ENCODE data around the gene RNGTT.

GRCh38 chr6:88670369-88670768, 293.0 kb downstream of the RNGTT start:
- TF ChIP-seq CTCF (optimal IDR thresholded peaks at IDR 0.05 in 1 of 3, IDR thresholded peaks at IDR 0.05 in 1 of 3, conservative IDR thresholded peaks at IDR 0.05 in 1 of 3; ENCODE audit: extremely low read depth in 1 of 3, insufficient read depth in 2 of 3, low read length in 3 of 3) (no peak), EZH2 (IDR thresholded peaks at IDR 0.05; ENCODE audit: low read length) (no peak)
